Measurements from ENCODE around the gene LCE1B. TPM values are rescaled to one million over a fixed set of nuclear protein-coding genes. Genes with fewer than 3 reads are reported as not detected.

Gene LCE1B
- total RNA-seq, 4 donors from 2014 or later = not detected

GRCh38 chr1:152824964-152825363 lies 13.2 kb downstream of the LCE1B start:
- Histone ChIP-seq H3K4me1 (no peaks in the 10 kb centered on the region), H3K27me3 (no peaks in the 10 kb centered on the region), H3K27ac (no peak overlapping the region), H3K4me3 (no peak overlapping the region), H3K36me3 (no peaks in the 10 kb centered on the region), H3K9me3 (no peaks in the 10 kb centered on the region)
- no peak for TF ChIP-seq CTCF (IDR thresholded peaks at IDR 0.05)
- no peak for TF ChIP-seq POLR2A (IDR thresholded peaks at IDR 0.05)
- intact Hi-C loops (cut with DNase I) = no loop called here
- no peak for DNase-seq

GRCh38 chr1:152827173-152827572 lies 15.4 kb downstream of the LCE1B start, which contains the start of gene LCE1A:
Gene LCE1A, plus strand, starts transcription at chr1:152827473. Its CDS starts 0 bp downstream, at chr1:152827473.
- Histone ChIP-seq H3K36me3 (no peaks in the 10 kb centered on the region), H3K4me1 (no peaks in the 10 kb centered on the region), H3K27me3 (peaks cover 0 to 7% (median 0%) of the 10 kb centered on the region in 4 donors), H3K9me3 (no peaks in the 10 kb centered on the region), H3K27ac (no peak within 1 kb of the TSS), H3K4me3 (no peak within 1 kb of the TSS)
- no peak for TF ChIP-seq CTCF (IDR thresholded peaks at IDR 0.05)
- TF ChIP-seq POLR2A (IDR thresholded peaks at IDR 0.05) = no peak
- intact Hi-C loops (cut with DNase I) = no loop called here
- DNase-seq = no peak
- WGBS, 2 donors = 80 to 89% methylated on average over 2 of the region's 2 CpGs

- TF ChIP-seq POLR2A (IDR thresholded peaks at IDR 0.05) (no peak), CTCF (IDR thresholded peaks at IDR 0.05) (no peak)
- intact Hi-C loops (cut with DNase I) = no loop called here
- no peak for DNase-seq
Measured at GRCh38 chr1:152836870-152837269, 25.1 kb downstream of the LCE1B start.

GRCh38 chr1:152842556-152842955 lies 30.8 kb downstream of the LCE1B start, which contains the start of gene LCE6A:
Gene LCE6A, plus strand, starts transcription at chr1:152842856. Its CDS starts 665 bp downstream, at chr1:152843521.
- H3K4me1 ChIP-seq = no peaks in the 10 kb centered on the region
- no peak within 1 kb of the TSS for H3K27ac ChIP-seq
- intact Hi-C loops (cut with DNase I) = no loop called here
- H3K9me3 ChIP-seq = no peaks in the 10 kb centered on the region
- DNase-seq = no peak
- H3K36me3 ChIP-seq = no peaks in the 10 kb centered on the region
- 47% methylated on average over 2 of the region's 3 CpGs; no CpG with 5 or more reads in 1 of the 2 donors for WGBS, 2 donors
- no peak within 1 kb of the TSS for H3K4me3 ChIP-seq
- no peak for TF ChIP-seq POLR2A (IDR thresholded peaks at IDR 0.05)
- no peak for TF ChIP-seq CTCF (IDR thresholded peaks at IDR 0.05)
- no peaks in the 10 kb centered on the region for H3K27me3 ChIP-seq

More at GRCh38 chr1:152836870-152837269, 25.1 kb downstream of the LCE1B start:
- Histone ChIP-seq H3K4me3 (no peak overlapping the region), H3K36me3 (no peaks in the 10 kb centered on the region), H3K9me3 (no peaks in the 10 kb centered on the region), H3K4me1 (no peaks in the 10 kb centered on the region), H3K27ac (no peak overlapping the region), H3K27me3 (no peaks in the 10 kb centered on the region)
- WGBS, 2 donors = 28 to 40% methylated on average over 2 of the region's 2 CpGs

- WGBS, 2 donors = 41 to 79% methylated on average over 2 of the region's 2 CpGs
- Histone ChIP-seq H3K36me3 (no peaks in the 10 kb centered on the region), H3K4me1 (no peaks in the 10 kb centered on the region), H3K4me3 (no peak overlapping the region), H3K9me3 (no peaks in the 10 kb centered on the region), H3K27ac (no peak overlapping the region), H3K27me3 (no peaks in the 10 kb centered on the region)
- TF ChIP-seq POLR2A (IDR thresholded peaks at IDR 0.05) (no peak), CTCF (IDR thresholded peaks at IDR 0.05) (no peak)
- no peak for DNase-seq
- intact Hi-C loops (cut with DNase I) = no loop called here
Measured at GRCh38 chr1:152855661-152856060, 43.9 kb downstream of the LCE1B start.

Measured in esophagus squamous epithelium (tissue), 5 donors.